ENCODE data around the gene CADM2.

CADM2 gene

GRCh38 chr3:86029590-86029989 lies 1070.8 kb downstream of the CADM2 start:
- no peaks in the 10 kb centered on the region for H3K4me1 Mint-ChIP-seq
- DNase-seq: no peak
- H3K36me3 Mint-ChIP-seq: no peaks in the 10 kb centered on the region
- CTCF ChIA-PET: no interaction called here
- no peak overlapping the region for H3K27ac Mint-ChIP-seq
- H3K4me3 Mint-ChIP-seq: no peak overlapping the region
- H3K9me3 Mint-ChIP-seq: peaks cover 2% of the 10 kb centered on the region
- H3K27me3 Mint-ChIP-seq: no peaks in the 10 kb centered on the region

GRCh38 chr3:86037916-86038315 lies 1079.1 kb downstream of the CADM2 start:
- H3K4me1 Mint-ChIP-seq: no peaks in the 10 kb centered on the region
- CTCF ChIA-PET: no interaction called here
- no peak for DNase-seq
- peaks cover 6% of the 10 kb centered on the region for H3K9me3 Mint-ChIP-seq
- no peaks in the 10 kb centered on the region for H3K36me3 Mint-ChIP-seq
- H3K27me3 Mint-ChIP-seq: no peaks in the 10 kb centered on the region
- no peak overlapping the region for H3K27ac Mint-ChIP-seq
- no peak overlapping the region for H3K4me3 Mint-ChIP-seq

GRCh38 chr3:86046436-86047136 lies 1087.8 kb downstream of the CADM2 start:
- no peaks in the 10 kb centered on the region for H3K4me1 Mint-ChIP-seq

GRCh38 chr3:86047161-86047560 lies 1088.4 kb downstream of the CADM2 start:
- Mint-ChIP-seq H3K4me3 (no peak overlapping the region), H3K27me3 (no peaks in the 10 kb centered on the region), H3K4me1 (no peaks in the 10 kb centered on the region), H3K36me3 (no peaks in the 10 kb centered on the region), H3K27ac (no peak overlapping the region), H3K9me3 (peaks cover 15% of the 10 kb centered on the region)
- no peak for DNase-seq
- CTCF ChIA-PET: interaction anchor here (0.7 kb wide), 1 partner anchor 726 kb away, joined by 3 read pairs; no protein-coding TSS in a partner anchor

More at GRCh38 chr3:86046436-86047136, 1087.8 kb downstream of the CADM2 start:
- H3K27me3 Mint-ChIP-seq: no peaks in the 10 kb centered on the region
- no peaks in the 10 kb centered on the region for H3K36me3 Mint-ChIP-seq
- no peak overlapping the region for H3K27ac Mint-ChIP-seq
- no peak for DNase-seq
- CTCF ChIA-PET: no interaction called here
- no peak overlapping the region for H3K4me3 Mint-ChIP-seq
- H3K9me3 Mint-ChIP-seq: peaks cover 17% of the 10 kb centered on the region

- no peaks in the 10 kb centered on the region for H3K36me3 Mint-ChIP-seq
- H3K9me3 Mint-ChIP-seq: peaks cover 14% of the 10 kb centered on the region
- H3K4me1 Mint-ChIP-seq: no peaks in the 10 kb centered on the region
- CTCF ChIA-PET: no interaction called here
- H3K4me3 Mint-ChIP-seq: no peak overlapping the region
- no peak overlapping the region for H3K27ac Mint-ChIP-seq
- DNase-seq: no peak
- no peaks in the 10 kb centered on the region for H3K27me3 Mint-ChIP-seq
Measured at GRCh38 chr3:86051058-86051457, 1092.3 kb downstream of the CADM2 start.

- H3K9me3 Mint-ChIP-seq: peaks cover 5% of the 10 kb centered on the region
- H3K27me3 Mint-ChIP-seq: no peaks in the 10 kb centered on the region
- CTCF ChIA-PET: no interaction called here
- no peaks in the 10 kb centered on the region for H3K4me1 Mint-ChIP-seq
- H3K27ac Mint-ChIP-seq: no peak overlapping the region
- H3K4me3 Mint-ChIP-seq: no peak overlapping the region
- DNase-seq: no peak
- no peaks in the 10 kb centered on the region for H3K36me3 Mint-ChIP-seq
Measured at GRCh38 chr3:86056032-86056431, 1097.2 kb downstream of the CADM2 start.

- Mint-ChIP-seq H3K36me3 (no peaks in the 10 kb centered on the region), H3K27ac (no peak overlapping the region), H3K4me3 (no peak overlapping the region), H3K9me3 (peaks cover 3% of the 10 kb centered on the region), H3K27me3 (no peaks in the 10 kb centered on the region), H3K4me1 (no peaks in the 10 kb centered on the region)
- DNase-seq: no peak
- CTCF ChIA-PET: no interaction called here
Measured at GRCh38 chr3:86056962-86057361, 1098.2 kb downstream of the CADM2 start.

- Mint-ChIP-seq H3K4me1 (no peaks in the 10 kb centered on the region), H3K4me3 (no peak overlapping the region), H3K27me3 (no peaks in the 10 kb centered on the region), H3K27ac (no peak overlapping the region), H3K36me3 (no peaks in the 10 kb centered on the region), H3K9me3 (peaks cover 2% of the 10 kb centered on the region)
- no peak for DNase-seq
- CTCF ChIA-PET: no interaction called here
Measured at GRCh38 chr3:86073799-86074198, 1115.0 kb downstream of the CADM2 start.

GRCh38 chr3:86087160-86087871 lies 1128.5 kb downstream of the CADM2 start:
- no peaks in the 10 kb centered on the region for H3K27me3 Mint-ChIP-seq
- H3K4me1 Mint-ChIP-seq: no peaks in the 10 kb centered on the region
- CTCF ChIA-PET: no interaction called here
- H3K27ac Mint-ChIP-seq: no peak overlapping the region
- no peak overlapping the region for H3K4me3 Mint-ChIP-seq
- no peaks in the 10 kb centered on the region for H3K36me3 Mint-ChIP-seq
- DNase-seq: no peak
- H3K9me3 Mint-ChIP-seq: peaks cover 21% of the 10 kb centered on the region

GRCh38 chr3:86104154-86104553 lies 1145.4 kb downstream of the CADM2 start:
- Mint-ChIP-seq H3K27ac (no peak overlapping the region), H3K4me1 (no peaks in the 10 kb centered on the region), H3K9me3 (peaks cover 18% of the 10 kb centered on the region), H3K36me3 (no peaks in the 10 kb centered on the region), H3K4me3 (no peak overlapping the region), H3K27me3 (no peaks in the 10 kb centered on the region)
- CTCF ChIA-PET: no interaction called here
- no peak for DNase-seq

- no peak for DNase-seq
- Mint-ChIP-seq H3K27me3 (no peaks in the 10 kb centered on the region), H3K36me3 (no peaks in the 10 kb centered on the region), H3K4me3 (no peak overlapping the region), H3K4me1 (no peaks in the 10 kb centered on the region), H3K27ac (no peak overlapping the region), H3K9me3 (peaks cover 19% of the 10 kb centered on the region)
- CTCF ChIA-PET: no interaction called here
Measured at GRCh38 chr3:86109434-86109833, 1150.6 kb downstream of the CADM2 start.

All from activated naive CD4-positive, alpha-beta T cell treated with anti-CD3 and anti-CD28 coated beads, Interleukin-2, amount 10 ng/mL, durations not matched to agents 7 days and 5 days (primary cell).